Effector CD4-positive, alpha-beta T cell (primary cell): ENCODE results near the gene NFIB.

Source experiments
- DNase-seq: peaks from one replicate; pipeline ENCODE4 v3.0.0-alpha.2; 2020

NFIB gene

DNA sequence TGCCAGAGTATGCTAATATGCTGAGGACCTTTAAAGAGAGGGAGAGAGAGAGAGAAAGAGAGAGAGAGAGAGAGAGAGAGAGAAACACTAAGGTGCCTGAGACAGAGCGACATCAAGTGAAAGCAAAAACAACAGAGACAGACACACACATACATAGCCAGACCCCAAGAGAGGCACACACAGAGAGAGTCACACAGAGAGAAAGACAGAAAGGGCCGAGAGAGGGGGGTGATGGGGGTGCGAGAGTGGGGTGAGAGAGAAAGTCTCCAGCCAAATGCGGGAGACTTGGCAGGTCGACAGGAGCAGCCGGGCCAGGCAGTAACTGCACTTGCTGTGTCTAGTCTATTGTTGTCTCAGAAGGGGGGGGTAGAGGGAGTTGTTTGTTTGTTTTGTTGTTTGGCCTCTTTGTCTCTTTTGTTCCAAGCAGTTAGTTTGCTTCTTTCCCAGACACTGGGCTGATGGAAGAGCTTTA, 30.1 kb upstream of the NFIB start:
- no peak for DNase-seq

DNA sequence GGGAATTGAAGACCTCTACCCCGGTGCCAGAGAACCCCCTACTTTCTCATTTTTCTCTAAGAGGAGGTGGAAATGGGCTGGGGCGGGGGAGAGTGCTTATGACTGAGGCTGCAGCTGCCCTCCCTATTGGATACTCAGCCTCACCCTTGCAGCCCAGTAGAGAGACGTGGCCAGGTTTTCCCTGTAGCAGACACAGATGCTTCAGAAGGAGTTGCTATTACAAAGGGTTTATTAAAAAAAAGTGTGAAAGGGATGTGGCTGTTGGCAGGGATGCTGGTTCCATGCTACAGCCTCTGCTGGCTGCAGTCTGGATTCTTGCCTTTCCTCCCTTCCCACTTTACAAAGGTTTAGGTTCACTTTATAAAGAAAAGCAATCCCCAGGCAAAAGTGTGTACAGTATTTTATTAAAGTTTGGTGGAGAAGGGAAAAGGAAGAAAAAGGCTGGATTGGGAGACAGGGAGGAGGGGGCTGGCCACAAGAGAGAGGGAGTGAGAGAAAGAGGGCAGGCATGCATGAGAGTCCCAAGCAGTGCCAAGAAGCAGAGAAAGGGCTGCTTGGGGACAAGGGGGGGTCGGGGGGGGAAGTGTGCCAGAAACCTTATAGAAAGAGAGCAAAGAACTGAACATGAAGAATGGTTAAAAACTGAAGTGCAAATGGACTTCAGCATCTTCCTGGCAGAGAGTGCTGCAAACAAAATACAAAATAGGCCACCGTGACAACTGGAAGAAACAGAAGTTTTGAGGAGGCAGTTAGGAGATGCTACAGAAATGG, 29.5 kb upstream of the NFIB start:
- DNase-seq = no peak

DNA sequence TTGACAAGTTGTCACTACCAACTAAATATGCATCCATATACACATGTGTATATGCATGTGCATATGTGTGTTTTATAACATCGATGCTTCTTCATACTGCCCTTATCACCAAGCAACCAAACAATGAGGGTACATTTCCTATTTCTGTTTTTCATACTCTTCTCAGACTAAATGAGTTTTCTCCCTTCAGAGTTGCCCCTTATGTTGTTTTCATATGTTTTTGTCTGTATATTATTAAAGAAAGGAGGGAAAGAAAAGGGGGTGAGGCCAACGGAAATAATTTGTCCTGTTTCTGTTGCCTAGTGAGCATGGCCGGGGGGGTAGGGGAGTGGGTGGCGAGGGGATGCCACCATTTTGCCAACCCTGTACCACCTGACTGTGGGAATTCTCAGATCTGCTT, 28.8 kb upstream of the NFIB start:
- DNase-seq = no peak

DNA sequence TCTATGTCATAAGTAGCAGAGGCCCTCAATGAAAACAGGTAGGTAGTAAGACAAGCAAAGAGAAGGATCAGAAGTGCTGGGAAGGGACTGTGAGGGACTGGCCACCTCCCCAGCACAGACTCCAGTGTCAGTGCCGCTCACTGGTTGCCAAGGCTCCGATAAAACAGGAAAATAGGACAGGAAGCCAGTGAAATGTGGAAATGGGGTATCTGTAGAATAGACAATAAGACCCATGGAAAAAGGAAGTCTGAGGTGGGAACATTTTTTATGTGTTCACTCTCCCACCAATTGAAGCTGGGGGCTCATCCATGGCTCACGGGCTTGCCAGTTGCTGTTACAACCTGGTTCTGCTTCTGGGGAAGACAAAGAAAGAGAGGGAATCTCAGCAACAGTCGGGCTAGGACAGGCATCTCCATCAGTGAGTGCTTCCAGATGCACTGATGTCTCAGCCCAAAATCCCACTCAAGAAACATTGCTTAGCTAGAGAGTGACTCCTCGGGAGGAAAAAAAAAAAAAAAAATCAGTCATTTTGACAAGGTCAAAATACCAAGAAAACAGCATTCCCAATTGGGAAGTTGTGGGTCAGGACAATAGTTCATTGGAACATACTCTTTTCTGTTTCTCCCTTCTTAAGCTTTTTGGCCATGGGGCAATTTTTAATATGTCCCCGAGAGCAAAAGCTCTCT, 27.6 kb upstream of the NFIB start:
- no peak for DNase-seq

DNA sequence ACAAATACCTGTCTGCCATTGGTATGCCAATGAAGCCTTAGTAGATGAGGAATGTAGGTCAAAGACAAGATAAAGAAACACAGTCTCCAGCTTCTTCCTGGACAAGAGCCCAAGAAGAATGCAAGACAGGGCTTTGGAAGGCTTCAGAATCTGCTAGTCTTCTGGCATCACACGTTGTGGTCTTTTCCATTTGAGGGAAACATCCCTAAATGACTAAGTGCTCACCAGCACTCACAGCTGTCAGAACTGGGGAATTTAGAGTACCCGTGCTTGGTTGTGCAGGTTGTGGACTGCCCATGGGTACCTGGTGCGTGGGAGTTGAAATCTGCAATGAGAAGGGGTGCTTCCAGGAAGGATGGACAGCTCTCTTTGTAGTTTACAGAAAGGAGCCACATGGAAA, 27.1 kb upstream of the NFIB start:
- no peak for DNase-seq

DNA sequence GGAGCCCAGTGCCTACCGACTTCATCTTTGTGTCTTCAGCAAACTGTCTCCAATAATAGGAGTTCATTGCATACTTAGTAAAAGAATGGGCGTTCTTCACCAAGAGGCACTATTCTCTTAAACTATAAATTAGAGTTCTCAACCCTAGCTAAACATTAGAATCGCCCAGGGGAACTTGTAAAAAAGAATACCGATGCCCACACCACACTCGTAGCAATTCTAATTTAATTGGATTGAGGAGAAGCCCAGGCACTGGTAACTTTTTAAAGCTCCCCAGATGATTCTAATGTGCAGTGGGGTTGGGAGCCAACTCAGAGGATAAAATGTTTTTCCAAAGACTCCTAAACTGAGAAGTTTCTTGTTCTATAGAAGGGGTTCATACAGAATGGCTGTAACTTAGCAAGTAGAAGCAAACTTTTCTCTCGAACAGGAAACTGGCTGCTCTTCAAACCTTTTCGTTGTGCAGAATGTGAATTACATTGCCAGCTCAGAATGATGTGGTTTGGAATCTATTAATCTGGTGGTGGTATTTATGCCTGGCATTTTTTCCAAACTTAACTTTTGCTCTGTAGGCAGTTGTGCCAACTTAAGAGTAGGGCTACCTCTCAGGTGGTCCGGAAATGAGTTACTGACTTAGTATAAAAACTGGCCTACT, 26.4 kb upstream of the NFIB start:
- DNase-seq = no peak

DNA sequence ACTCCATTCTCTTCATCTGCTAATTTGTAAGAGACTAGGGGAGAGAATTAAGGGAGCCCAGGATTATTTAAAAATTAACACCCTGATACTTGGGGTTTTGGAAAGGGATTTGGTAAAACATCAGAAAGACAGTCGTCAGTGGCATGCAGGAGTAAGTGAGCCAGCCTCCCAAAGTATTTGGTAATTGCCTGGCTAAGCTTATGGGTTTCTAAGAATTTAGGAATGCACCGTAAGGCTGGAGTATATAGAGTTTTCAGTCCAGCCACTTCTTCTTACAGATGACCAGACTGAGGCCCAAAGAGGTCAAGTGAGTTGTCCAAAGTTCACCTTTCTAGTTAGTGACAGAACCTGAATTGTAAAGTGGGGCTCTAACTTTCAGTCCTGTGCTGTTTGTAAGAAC, 25.8 kb upstream of the NFIB start:
- no peak for DNase-seq

DNA sequence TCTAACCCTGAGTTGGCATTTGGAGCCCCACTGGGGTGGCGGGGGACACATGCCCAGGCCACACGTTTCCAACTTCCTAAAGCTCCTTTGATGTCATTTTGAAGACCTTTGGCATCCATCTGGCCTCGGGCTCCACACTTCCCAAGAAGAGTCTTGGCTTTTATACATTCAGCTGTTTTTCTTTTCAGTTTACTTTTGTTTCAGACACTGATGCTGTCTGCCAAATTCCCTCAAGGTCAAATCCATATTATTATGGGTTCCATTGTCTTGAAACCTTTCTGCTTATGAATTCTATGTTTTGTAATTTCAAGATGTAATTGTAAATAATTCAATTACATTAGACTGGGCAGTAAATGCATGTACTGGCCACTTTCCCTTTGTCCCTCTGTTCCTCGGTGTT, 23.7 kb upstream of the NFIB start:
- no peak for DNase-seq

DNA sequence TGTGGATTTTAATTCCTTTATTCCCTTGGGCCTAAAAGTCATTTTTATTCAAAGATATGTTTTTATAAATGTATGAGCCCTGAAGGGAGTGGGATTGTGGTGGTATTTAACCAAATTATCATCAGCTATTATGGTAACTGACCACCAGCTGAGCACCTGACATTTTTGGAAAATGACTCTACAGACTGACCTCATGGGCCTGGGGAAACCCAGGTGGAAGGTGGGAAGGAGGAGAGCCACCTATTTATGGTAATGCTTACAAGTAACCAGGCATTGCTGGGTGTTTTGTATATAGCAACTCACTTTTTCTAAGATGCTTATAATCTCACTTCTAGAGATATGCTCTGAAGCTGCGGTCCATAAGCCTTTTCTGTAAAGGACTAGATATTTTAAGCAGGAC, 22.3 kb upstream of the NFIB start:
- no peak for DNase-seq

DNA sequence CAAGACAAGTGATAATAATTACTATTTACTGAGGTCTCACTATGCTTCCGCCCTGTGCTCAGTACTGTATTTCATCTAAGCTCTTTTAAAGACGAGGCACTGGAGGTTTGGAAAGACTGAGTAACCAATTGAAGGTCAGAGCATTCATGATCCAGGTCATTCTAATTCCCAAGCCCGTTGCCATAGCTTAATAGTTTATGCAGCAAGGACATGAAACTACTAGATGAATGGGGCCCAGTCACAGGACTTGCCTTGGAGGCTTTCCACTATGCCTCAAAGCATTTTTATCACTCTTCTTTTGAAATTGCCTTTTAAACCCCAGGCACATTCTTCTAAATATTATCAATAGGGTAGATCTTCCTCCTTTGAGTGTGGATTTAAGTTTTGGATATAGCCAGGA, 17.2 kb upstream of the NFIB start:
- DNase-seq = no peak

DNA sequence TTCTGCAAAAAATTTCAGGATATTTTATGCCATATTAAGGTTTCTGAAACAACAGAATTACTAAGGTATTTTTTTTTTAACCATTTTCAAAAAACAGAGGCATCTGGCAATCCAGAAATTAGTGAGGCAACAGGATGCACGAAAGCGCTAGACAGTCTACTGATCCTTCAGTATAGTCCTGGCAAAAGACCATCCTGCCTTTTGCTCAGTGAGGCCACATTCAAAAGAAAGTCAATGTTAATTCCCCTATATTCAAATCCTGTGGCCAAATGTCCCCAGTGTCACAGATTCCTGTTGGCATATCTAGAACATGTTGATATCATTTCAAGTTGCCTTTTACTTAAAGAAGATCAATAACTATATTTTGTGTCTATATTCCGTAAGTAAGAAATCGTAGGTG, 13.1 kb upstream of the NFIB start:
- DNase-seq = no peak

DNA sequence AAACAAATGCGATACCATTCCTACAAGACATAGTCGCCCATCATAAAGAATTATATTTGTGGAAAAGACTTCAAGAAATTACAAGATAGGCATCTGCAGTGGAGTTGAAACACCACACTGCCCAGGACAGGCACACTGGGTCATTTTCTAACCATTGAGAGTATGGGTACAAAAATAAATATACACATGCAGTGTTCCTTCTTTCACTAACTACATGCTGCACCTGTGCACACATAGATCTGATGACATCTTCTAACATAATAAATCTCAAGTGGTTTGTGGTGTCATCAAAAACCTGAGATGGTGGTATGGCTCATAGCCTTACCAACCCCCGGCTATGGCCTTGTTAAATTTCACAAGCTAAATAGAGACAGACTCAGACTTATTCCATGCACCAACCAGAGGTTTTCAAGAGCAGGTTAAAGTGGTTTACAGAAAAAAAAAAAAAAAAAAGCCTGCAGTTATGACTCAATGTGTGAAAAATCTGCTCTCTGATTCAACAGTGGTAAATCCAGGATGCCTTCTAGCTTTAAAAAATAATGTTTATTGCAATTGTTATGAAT, 12.4 kb upstream of the NFIB start:
- no peak for DNase-seq

DNA sequence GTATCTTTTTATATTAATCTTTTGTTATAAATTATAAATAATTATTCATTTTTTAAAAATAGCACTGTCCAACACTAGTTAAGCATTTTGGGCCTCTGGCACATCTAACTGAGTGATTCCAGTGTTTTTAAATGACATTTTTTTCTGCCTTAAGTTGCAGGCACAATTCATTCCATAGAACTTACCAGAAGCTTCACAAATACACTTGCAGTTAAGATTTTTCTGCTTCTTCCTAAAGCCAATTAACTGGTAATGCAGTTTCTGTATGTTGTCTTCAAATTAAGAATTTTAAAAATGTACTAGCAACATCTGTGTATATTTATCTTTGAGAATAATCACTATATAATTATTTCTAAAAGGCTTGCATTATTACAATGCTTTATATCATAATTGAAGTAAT, 11.2 kb upstream of the NFIB start:
- DNase-seq = no peak

DNA sequence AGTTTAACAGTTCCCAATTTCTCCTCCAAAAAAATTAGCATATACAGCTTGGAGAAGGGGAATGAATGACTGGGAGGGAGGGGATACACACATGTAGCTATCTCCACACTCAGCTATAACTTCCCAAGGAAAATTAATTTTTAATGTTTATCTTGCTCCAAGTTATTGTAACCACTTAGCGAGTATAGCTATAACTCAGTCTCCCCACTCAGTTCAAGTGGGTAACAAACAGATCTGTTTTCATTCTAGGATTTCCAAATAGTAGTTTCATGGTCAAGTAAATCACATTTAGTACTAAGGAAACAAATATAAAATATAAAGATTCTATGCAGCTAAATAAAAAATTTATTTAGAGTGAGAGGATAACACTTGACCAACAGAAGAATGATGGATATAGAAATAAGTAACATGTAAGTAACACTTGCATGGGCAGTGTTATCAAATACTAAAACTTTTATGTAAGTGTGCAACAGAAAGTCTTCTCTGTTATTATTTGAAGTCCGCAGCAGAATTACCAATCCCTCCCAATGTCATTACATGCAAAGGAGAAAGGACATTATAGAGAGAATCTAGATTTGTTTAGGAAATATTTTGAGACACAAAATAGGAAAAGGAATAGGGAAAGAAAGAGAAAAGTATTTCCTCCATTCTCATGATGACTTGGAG, 10.2 kb upstream of the NFIB start:
- DNase-seq = no peak

DNA sequence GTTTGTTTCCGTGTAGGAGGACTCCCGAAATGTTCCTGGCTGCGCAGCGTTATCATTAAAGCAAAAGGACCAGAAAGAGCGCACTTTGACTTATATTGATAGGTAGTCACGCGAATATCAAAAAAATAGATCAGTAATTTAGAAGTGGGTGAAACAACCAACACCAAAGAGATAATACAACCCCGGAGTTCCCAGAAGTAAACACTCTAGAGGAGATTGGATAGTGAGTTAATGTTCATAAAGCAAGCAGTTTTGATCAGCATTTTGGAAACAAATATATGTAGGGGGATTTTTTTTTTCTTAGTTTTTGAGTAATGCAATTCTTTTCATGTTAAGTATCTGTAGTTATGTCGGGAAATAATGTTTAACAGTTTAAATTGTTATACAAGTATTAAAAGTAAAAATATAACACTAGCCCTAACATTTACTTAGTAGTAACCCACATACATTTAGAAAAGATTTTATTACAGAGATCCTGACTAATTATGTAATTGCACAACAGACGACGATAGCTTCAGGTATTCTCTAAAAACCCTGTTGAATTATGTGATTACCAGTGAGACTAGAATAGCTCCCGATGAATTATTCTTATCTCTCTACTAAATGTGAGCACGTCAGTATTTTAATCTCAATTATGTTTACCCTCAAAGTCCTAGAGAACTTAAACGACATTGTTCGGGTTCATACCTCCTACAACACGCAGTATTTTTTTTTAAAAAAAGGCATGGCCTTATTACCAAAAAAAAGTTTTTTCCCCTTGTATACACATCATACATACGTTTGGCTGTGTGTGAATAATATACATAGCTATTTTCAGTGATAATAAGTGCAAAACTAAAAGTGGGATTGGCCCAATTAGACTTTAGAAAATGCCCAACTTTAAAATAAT, 9.4 kb upstream of the NFIB start:
- DNase-seq = no peak

DNA sequence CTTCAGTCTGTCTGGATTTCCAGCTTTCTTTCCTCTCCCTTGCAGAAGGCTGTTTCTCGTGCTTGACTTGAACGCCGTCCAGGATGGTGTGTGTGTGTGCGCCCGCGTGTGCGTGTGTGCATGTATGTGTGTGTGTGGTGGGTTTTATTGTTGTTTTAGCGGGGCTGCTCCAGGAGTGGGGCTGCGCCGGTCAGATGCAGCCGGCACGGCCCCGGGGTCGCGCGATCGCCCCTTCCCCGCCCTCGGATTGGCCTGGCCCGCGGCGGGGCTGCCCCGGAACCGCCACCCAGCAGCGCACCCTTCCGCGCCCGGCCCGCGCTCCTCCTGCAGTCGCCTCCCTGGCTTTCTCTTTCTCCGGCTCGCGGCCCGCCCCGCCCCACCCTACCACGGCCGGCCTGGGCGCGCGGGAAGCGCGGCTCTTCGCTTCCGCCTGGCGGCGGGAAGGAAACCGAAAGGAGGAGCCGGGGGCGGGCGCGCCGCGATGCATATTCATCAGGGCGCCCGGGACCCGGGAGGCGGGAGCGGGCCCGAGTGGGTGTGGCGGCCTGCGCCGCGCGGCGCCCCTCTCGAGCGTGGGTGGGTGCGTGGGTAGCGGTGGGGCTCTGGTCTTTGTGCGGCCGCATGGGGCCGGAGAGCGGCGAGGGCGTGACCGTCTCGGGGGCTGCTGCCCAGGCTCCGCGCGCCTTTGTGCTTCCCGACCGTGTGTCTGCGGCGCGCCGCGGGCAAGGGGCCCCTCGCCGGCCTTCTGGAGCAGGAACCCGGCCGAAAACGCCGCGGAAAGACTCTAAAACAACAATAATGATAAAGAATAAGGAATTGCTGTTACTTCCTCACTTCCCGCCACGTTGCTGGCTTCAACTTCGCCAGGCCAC, 8.5 kb upstream of the NFIB start:
- DNase-seq = peak; percentile 34

DNA sequence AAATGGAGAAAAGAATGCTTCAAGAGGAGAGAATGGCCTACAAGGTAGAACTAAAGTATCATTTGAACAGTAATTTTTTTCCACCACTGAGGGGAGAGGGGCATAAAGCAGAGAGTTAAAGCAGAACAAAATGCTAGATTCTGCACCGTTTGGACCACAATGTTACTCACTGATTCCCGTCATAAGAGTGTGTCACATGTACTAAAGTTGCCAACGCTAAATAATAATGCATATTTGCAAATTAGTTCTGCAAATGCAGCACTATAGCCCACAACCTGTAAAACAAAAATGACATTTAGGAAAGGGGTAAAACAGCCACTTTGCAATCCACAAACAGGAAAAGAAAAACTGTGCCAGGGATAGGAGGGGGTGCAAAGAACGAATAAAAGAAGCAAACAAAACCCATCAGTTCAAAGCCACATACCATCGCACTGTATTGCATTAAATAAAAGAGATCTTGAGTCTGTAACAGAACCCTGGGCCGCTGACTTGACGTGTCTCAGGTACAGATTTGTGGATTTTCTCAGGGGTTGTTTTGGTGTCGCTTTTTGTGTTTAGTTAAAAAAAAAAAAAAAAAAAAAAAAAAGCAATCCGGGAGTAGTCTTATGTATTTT, 7.7 kb upstream of the NFIB start:
- no peak for DNase-seq

DNA sequence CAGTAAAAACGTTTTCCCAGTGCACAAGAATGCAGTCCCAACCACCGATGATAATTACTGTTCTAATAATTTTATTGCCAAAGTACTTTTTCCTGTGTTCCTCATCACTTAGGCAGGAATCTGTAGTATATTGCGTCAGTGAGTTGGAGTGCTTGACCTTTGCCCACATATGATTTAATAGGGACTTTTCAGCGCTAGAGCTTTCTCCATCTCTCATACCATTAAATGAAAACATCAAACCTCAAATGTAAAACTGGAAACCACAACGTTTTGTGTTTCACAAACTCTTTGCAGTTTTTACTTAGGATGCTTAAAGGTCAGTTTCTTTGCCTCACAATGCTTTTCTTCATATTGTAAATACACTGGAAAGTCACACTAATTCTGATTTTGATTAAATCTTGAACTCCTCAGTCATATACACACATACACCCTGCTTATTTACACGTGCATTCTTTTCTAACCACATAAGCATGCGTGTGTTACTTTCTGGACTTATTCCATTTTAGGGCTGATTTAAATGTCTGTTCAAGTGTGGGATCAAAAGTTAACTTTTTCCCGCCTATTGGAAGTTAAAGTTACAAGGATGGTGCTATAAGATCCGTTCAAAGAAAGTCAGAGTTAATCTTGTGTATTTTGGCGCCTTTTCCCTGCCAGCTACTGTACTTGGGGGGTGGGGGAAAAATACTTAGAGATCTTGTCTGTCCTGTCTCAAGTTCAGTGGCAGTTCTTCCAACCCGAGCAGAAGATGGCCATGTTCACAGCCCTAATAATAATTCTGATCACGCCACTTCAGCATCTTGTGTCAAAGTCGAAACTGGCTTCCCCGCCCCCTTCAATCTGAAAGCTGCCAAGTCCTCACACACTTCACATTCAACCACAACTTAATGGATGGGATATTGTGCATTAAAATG, 6.6 kb upstream of the NFIB start:
- DNase-seq = no peak

DNA sequence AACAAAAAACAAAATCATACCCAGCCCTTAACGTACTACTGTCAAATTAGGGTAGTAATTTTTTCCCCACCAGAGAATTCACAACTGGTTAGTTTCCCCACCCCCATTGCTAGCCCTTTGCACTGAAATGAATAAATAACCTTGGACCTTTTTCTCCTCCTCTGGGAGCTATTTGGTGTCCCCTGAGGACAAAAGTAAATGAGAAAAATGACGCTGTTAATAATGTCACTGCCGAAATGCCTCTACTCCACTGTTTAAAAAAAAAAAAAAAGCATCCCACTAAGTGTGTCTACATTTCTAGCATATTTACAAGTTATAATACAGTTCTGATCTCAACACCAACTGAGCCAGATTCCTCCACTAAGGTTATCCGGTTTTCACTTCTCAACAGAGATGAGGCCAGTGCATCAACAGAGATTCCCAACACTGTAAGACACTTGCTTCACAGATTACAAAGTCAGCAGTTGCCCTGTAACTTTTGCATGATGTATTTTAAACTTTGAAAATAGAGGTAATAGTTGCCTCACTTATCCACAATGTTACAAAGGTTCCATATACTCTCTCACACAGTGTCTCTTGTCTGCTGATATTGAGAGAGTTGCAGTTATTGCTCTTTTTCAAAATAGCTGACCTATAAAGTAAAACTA, 5.1 kb upstream of the NFIB start:
- no peak for DNase-seq
